Ishikawa (cell line): ENCODE measurements around the gene NFX1.
A peak's percentile ranks its signal among the peaks of the same experiment; 100 is the strongest.

Source experiments
- CREB1 ChIP-seq: IDR thresholded peaks from 2 replicates; pipeline ENCODE4 v1.6.1; 2012; ENCODE audit warnings: low read depth
- EGR1 ChIP-seq: IDR thresholded peaks from 2 replicates; pipeline ENCODE4 v1.6.1; 2012
- EP300 ChIP-seq: IDR thresholded peaks from 2 replicates; pipeline ENCODE4 v1.6.1; 2012; ENCODE audit warnings: borderline replicate concordance
- FOXM1 ChIP-seq: IDR thresholded peaks from 2 replicates; pipeline ENCODE4 v1.6.1; 2012; ENCODE audit warnings: low read depth, borderline replicate concordance
- NFIC ChIP-seq: IDR thresholded peaks from 2 replicates; pipeline ENCODE4 v1.6.1; 2012
- RAD21 ChIP-seq: IDR thresholded peaks from 2 replicates; pipeline ENCODE4 v1.6.1; 2012; ENCODE audit warnings: low read depth
- REST ChIP-seq: IDR thresholded peaks from 2 replicates; pipeline ENCODE4 v1.6.1; 2012; ENCODE audit warnings: low read depth, mild to moderate bottlenecking
- TAF1 ChIP-seq: IDR thresholded peaks from 2 replicates; pipeline ENCODE4 v1.6.1; 2012; ENCODE audit warnings: low read depth, mild to moderate bottlenecking
- TCF12 ChIP-seq: IDR thresholded peaks from 2 replicates; pipeline ENCODE4 v1.6.1; 2012; ENCODE audit warnings: low read depth
- TEAD4 ChIP-seq: IDR thresholded peaks from 2 replicates; pipeline ENCODE4 v1.6.1; 2012

GRCh38 chr9:33290247-33291030, at the start of gene NFX1:
- TF ChIP-seq TEAD4 (peak; percentile 63), EP300 (0 out of 2 replicates have a peak, but pooled peaks have one; percentile 43), EGR1 (peak; percentile 94), REST (no peak), TAF1 (peak; percentile 79), FOXM1 (peak; percentile 28; the same call in 1 of the 2 replicates), RAD21 (no peak), NFIC (no peak; the same call in 1 of the 2 replicates), CREB1 (peak; percentile 97), TCF12 (peak; percentile 30; the same call in 1 of the 2 replicates)
